Fibroblast of lung (primary cell): Measurements from ENCODE around the gene BIN1. TPM values are rescaled to one million over a fixed set of nuclear protein-coding genes. Genes with fewer than 3 reads are reported as not detected.
A peak's percentile ranks its signal among the peaks of the same experiment; 100 is the strongest.

Source experiments
- DNase-seq, 2 donors: peaks; one replicate each; pipeline versions ENCODE4 v3.0.0 to v3.0.0-alpha.2; 2010; ENCODE audit warnings: low read depth in 2 of 2
- H2AFZ ChIP-seq: 2 replicates; pipeline ENCODE4 v1.5.1; 2012; ENCODE audit warnings: low read length, control low read depth, inconsistent platforms
- H3K27ac ChIP-seq: 2 replicates; pipeline ENCODE4 v1.5.1; 2011; ENCODE audit warnings: low read length, control low read depth; ENCODE audit not compliant: insufficient read depth
- H3K27me3 ChIP-seq: 2 replicates; pipeline ENCODE4 v1.5.1; 2011; ENCODE audit warnings: mild to moderate bottlenecking, low read length; ENCODE audit not compliant: control insufficient read depth, insufficient read depth
- H3K36me3 ChIP-seq: 2 replicates; pipeline ENCODE4 v1.5.1; 2011; ENCODE audit warnings: low read length; ENCODE audit not compliant: control insufficient read depth, insufficient read depth
- H3K4me1 ChIP-seq: 2 replicates; pipeline ENCODE4 v1.5.1; 2011; ENCODE audit warnings: low read length; ENCODE audit not compliant: control insufficient read depth, insufficient read depth; ENCODE audit errors: extremely low read depth
- H3K4me2 ChIP-seq: 2 replicates; pipeline ENCODE4 v1.5.1; 2011; ENCODE audit warnings: low read length, control low read depth; ENCODE audit not compliant: insufficient read depth; ENCODE audit errors: extremely low read depth
- H3K4me3 ChIP-seq, 4 experiments: fragments of 200-600 bp in 1 of 4; sonication (generic) in 1 of 4; replicated peaks in 1 of 4; 2 replicates each; pipeline ENCODE4 v1.5.1; 2011 to 2016; ENCODE audit warnings: low read length in 4 of 4, low read depth in 3 of 4, mild to moderate bottlenecking in 3 of 4, control low read depth in 2 of 4, inconsistent platforms in 1 of 4, mixed read lengths in 1 of 4; ENCODE audit not compliant: insufficient read depth in 1 of 4; ENCODE audit errors: control extremely low read depth in 1 of 4
- H3K79me2 ChIP-seq: 2 replicates; pipeline ENCODE4 v1.5.1; 2012; ENCODE audit warnings: mild to moderate bottlenecking, low read length, inconsistent platforms; ENCODE audit not compliant: control insufficient read depth, insufficient read depth
- H3K9ac ChIP-seq: 2 replicates; pipeline ENCODE4 v1.5.1; 2011; ENCODE audit warnings: mild to moderate bottlenecking, low read length, control low read depth; ENCODE audit not compliant: insufficient read depth
- H3K9me3 ChIP-seq: 2 replicates; pipeline ENCODE4 v1.5.1; 2012; ENCODE audit warnings: low read depth, low read length; ENCODE audit not compliant: control insufficient read depth, insufficient read depth
- H4K20me1 ChIP-seq: 2 replicates; pipeline ENCODE4 v1.5.1; 2011; ENCODE audit warnings: low read length; ENCODE audit not compliant: control insufficient read depth, insufficient read depth; ENCODE audit errors: extremely low read depth
- EZH2 ChIP-seq: IDR thresholded peaks from 2 replicates; pipeline ENCODE4 v1.5.1; 2012; ENCODE audit warnings: low read length, control low read depth, mild to moderate bottlenecking; ENCODE audit errors: missing control alignments
- polyA plus RNA-seq, 2 donors: library from polyadenylated mRNA; depleted of rRNA in 1 of 2; stranded (reverse) in 1 of 2; unstranded in 1 of 2; fragments of >200 nt; gene quantifications; 2 replicates each; pipeline ENCODE4 v1.2.1, GENCODE V29; 2011 to 2012; ENCODE audit warnings: missing spikeins in 1 of 2
- total RNA-seq: library from RNA; depleted of rRNA; stranded (reverse); fragments of >200 nt; gene quantifications from 2 replicates; pipeline ENCODE4 v1.2.1, GENCODE V29; 2014
- TF ChIP-seq, protein P1 (sequence below), 2 donors: IDR thresholded peaks in 1 of 2; conservative IDR thresholded peaks in 1 of 2; 1 replicate in 1 of 2; 2 replicates in 1 of 2; pipeline ENCODE4 v1.5.1; 2011 to 2012; ENCODE audit warnings: low read length in 2 of 2, control low read depth in 1 of 2, inconsistent platforms in 1 of 2, low read depth in 1 of 2, mild to moderate bottlenecking in 1 of 2

BIN1 gene
- total and polyA plus RNA-seq, 2 donors (not counting 1 experiment from before 2014, with no cell fraction given) = 17.3 to 68.7 TPM

- Histone ChIP-seq H3K36me3 (no peaks in the 10 kb centered on the region), H3K27me3 (no peaks in the 10 kb centered on the region), H3K4me1 (no peaks in the 10 kb centered on the region), H3K9ac (no peak overlapping the region), H2AFZ (no peak overlapping the region), H3K27ac (no peak overlapping the region), H3K9me3 (no peaks in the 10 kb centered on the region), H3K79me2 (no peaks in the 10 kb centered on the region), H3K4me2 (no peak overlapping the region), H4K20me1 (no peaks in the 10 kb centered on the region), H3K4me3 (no peak overlapping the region)
- TF ChIP-seq, protein P1, sequence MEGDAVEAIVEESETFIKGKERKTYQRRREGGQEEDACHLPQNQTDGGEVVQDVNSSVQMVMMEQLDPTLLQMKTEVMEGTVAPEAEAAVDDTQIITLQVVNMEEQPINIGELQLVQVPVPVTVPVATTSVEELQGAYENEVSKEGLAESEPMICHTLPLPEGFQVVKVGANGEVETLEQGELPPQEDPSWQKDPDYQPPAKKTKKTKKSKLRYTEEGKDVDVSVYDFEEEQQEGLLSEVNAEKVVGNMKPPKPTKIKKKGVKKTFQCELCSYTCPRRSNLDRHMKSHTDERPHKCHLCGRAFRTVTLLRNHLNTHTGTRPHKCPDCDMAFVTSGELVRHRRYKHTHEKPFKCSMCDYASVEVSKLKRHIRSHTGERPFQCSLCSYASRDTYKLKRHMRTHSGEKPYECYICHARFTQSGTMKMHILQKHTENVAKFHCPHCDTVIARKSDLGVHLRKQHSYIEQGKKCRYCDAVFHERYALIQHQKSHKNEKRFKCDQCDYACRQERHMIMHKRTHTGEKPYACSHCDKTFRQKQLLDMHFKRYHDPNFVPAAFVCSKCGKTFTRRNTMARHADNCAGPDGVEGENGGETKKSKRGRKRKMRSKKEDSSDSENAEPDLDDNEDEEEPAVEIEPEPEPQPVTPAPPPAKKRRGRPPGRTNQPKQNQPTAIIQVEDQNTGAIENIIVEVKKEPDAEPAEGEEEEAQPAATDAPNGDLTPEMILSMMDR (conservative IDR thresholded peaks at IDR 0.05 in 1 of 2, IDR thresholded peaks at IDR 0.05 in 1 of 2; ENCODE audit: low read depth in 1 of 2, low read length in 2 of 2) = no peak
- no peak for TF ChIP-seq EZH2
- peak in 1 of 2 donors; percentile 2 for DNase-seq
These were observed 106.0 kb downstream of the BIN1 start for GRCh38 chr2:127000937-127001336.

- no peaks in the 10 kb centered on the region for H3K36me3 ChIP-seq
- no peaks in the 10 kb centered on the region for H3K27me3 ChIP-seq
- H3K9ac ChIP-seq = no peak overlapping the region
- no peak overlapping the region for H3K27ac ChIP-seq
- no peak for DNase-seq
- H3K4me2 ChIP-seq = no peak overlapping the region
- H3K79me2 ChIP-seq = no peaks in the 10 kb centered on the region
- no peaks in the 10 kb centered on the region for H3K4me1 ChIP-seq
- no peaks in the 10 kb centered on the region for H3K9me3 ChIP-seq
- H3K4me3 ChIP-seq = no peak overlapping the region
- no peaks in the 10 kb centered on the region for H4K20me1 ChIP-seq
- TF ChIP-seq, protein P1 (conservative IDR thresholded peaks at IDR 0.05 in 1 of 2, IDR thresholded peaks at IDR 0.05 in 1 of 2; ENCODE audit: low read depth in 1 of 2, low read length in 2 of 2) = no peak
- TF ChIP-seq EZH2 = no peak
- no peak overlapping the region for H2AFZ ChIP-seq
These were observed 106.8 kb downstream of the BIN1 start for GRCh38 chr2:127000194-127000593.

GRCh38 chr2:126999106-126999756 lies 107.7 kb downstream of the BIN1 start:
- H3K4me3 ChIP-seq = no peak overlapping the region
- no peaks in the 10 kb centered on the region for H4K20me1 ChIP-seq
- H3K36me3 ChIP-seq = no peaks in the 10 kb centered on the region
- no peaks in the 10 kb centered on the region for H3K27me3 ChIP-seq
- no peak overlapping the region for H3K4me2 ChIP-seq
- no peaks in the 10 kb centered on the region for H3K4me1 ChIP-seq
- no peaks in the 10 kb centered on the region for H3K9me3 ChIP-seq
- TF ChIP-seq EZH2 = no peak
- TF ChIP-seq, protein P1 (conservative IDR thresholded peaks at IDR 0.05 in 1 of 2, IDR thresholded peaks at IDR 0.05 in 1 of 2; ENCODE audit: low read depth in 1 of 2, low read length in 2 of 2) = no peak
- no peaks in the 10 kb centered on the region for H3K79me2 ChIP-seq
- no peak overlapping the region for H2AFZ ChIP-seq
- H3K27ac ChIP-seq = no peak overlapping the region
- H3K9ac ChIP-seq = no peak overlapping the region
- no peak for DNase-seq
